HTERT RPE-1 (cell line): ENCODE measurements around the gene FIBP.
"Not testable (repeated sequence)": the region's sequence is repeated elsewhere in the genome, so short reads cannot be mapped to it uniquely, and the experiment has no call there.

Experiments used
- in situ Hi-C: fragments of 300-500 bp; cut with MboI; formaldehyde crosslinking; loops from 4 replicates; pipeline ENCODE4 v1.14.3; 2020; ENCODE audit warnings: low sequenced_read_pairs

The FIBP gene

DNA sequence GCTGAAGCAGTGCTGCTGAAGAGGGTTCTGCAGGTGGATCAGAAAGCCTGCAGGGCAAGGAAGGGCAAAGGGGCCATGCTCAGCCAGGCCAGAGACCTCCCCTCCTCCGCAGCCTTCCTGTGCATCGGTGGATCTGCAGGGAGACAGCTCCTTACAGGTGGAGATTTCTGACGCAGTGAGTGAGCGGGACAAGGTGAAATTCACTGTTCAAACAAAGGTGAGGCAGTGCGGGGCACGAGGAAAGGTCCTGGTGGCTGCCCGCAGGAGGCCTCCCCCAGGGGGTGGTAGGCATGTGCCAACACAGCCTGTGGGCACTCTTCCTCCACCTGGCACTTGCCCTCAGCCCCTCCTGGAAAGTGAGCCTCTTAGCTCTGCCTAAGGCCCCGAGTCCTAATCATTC is 38.9 kb downstream of the FIBP start:
- in situ Hi-C loops = no loop called here

DNA sequence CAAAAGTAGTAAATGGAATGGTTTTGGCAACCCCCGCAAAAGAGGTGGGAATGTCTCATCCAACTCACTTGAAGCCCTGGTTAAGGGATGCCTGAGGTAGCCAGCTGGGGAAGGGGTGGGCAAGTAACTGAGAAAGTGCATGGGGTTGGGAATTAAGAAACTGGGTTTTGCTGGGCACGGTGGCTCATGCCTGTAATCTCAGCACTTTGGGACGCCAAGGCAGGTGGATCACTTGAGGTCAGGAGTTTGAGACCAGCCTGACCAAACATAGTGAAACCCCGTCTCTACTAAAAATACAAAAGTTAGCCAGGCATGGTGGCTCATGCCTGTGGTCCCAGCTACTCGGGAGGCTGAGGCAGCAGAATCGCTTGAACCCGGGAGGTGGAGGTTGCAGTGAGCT is 39.6 kb downstream of the FIBP start:
- in situ Hi-C loops = not testable (repeated sequence)

DNA sequence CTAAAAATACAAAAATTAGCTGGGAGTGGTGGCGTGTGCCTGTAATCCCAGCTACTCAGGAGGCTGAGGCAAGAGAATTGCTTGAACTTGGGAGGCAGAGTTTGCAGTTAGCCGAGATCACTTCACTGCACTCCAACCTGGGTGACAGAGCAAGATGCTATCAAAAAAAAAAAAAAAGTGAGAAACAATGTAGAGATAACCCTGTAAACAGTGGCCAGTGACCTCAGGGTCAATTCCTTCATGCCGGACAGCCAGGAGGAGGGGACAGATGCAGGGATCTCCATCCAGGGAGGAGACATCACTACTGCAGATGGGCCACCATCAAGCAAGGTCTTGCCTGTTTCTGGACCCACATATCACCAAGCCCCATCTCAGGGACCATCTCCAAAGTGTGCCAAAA is 40.5 kb downstream of the FIBP start:
- in situ Hi-C loops = no loop called here

GRCh38 chr11:65844231-65844872 is 43.9 kb downstream of the FIBP start:
- in situ Hi-C loops = no loop called here

- in situ Hi-C loops = no loop called here
These were observed 44.5 kb downstream of the FIBP start for GRCh38 chr11:65843811-65844210.

- in situ Hi-C loops = no loop called here
These were observed 46.1 kb downstream of the FIBP start for GRCh38 chr11:65842144-65842543.

GRCh38 chr11:65834202-65834601 is 54.1 kb downstream of the FIBP start:
- in situ Hi-C loops = no loop called here
